HFFc6 (cell line): ENCODE data around the gene INHBB. TPM values are rescaled to one million over a fixed set of nuclear protein-coding genes. Genes with fewer than 3 reads are reported as not detected.

Source experiments
- DNase-seq: peaks from one replicate; pipeline ENCODE4 v3.0.0-alpha.2; 2018
- H3K27ac Mint-ChIP-seq: 2 replicates; pipeline ENCODE4 v1.8.0; 2020; ENCODE audit warnings: mild to moderate bottlenecking, mixed read lengths
- H3K27me3 Mint-ChIP-seq: 2 replicates; pipeline ENCODE4 v1.8.0; 2021; ENCODE audit warnings: mild to moderate bottlenecking, moderate library complexity, mixed read lengths; ENCODE audit not compliant: insufficient read depth
- H3K36me3 Mint-ChIP-seq: 2 replicates; pipeline ENCODE4 v1.8.0; 2021; ENCODE audit warnings: low read depth, mixed read lengths
- H3K4me1 Mint-ChIP-seq: 2 replicates; pipeline ENCODE4 v1.8.0; 2020; ENCODE audit warnings: low read depth, mixed read lengths
- H3K4me3 Mint-ChIP-seq: 2 replicates; pipeline ENCODE4 v1.8.0; 2020; ENCODE audit warnings: mild to moderate bottlenecking, moderate library complexity, mixed read lengths
- H3K9me3 Mint-ChIP-seq: 2 replicates; pipeline ENCODE4 v1.8.0; 2020; ENCODE audit warnings: mild to moderate bottlenecking, mixed read lengths
- CTCF ChIP-seq: fragments of 200-600 bp; sonication (generic); IDR thresholded peaks from 2 replicates; pipeline ENCODE4 v1.5.0; 2021; ENCODE audit warnings: antibody characterized with exemption, mild to moderate bottlenecking
- total RNA-seq, 6 experiments: library from RNA; stranded (reverse); fragmentation: NEBNext Ultra II Directional; extraction: Animal tissue kit (Norgen Biotek cat#: 25700); gene quantifications; 2 replicates in 1 of 6; 3 replicates in 5 of 6; pipeline ENCODE4 v1.2.3, GENCODE V29; 2021

INHBB gene
- total RNA-seq, 6 experiments from 2014 or later = 0.47 to 1.6 (median 1.1) TPM

- Mint-ChIP-seq H3K4me1 (peaks cover 33% of the 10 kb centered on the region), H3K4me3 (no peak overlapping the region), H3K9me3 (no peaks in the 10 kb centered on the region), H3K36me3 (peaks cover 32% of the 10 kb centered on the region), H3K27ac (no peak overlapping the region), H3K27me3 (peaks cover 4% of the 10 kb centered on the region; the same call in 1 of the 2 replicates)
- no peak for TF ChIP-seq CTCF
- no peak for DNase-seq
These were observed 44.7 kb upstream of the INHBB start for GRCh38 chr2:120301284-120301683.

GRCh38 chr2:120302301-120302700 is 43.6 kb upstream of the INHBB start:
- DNase-seq = no peak
- H3K27me3 Mint-ChIP-seq = peaks cover 4% of the 10 kb centered on the region; the same call in 1 of the 2 replicates
- H3K4me1 Mint-ChIP-seq = peaks cover 29% of the 10 kb centered on the region
- H3K4me3 Mint-ChIP-seq = no peak overlapping the region
- no peaks in the 10 kb centered on the region for H3K9me3 Mint-ChIP-seq
- TF ChIP-seq CTCF = no peak
- H3K27ac Mint-ChIP-seq = no peak overlapping the region
- peaks cover 26% of the 10 kb centered on the region for H3K36me3 Mint-ChIP-seq

- Mint-ChIP-seq H3K36me3 (peaks cover 17% of the 10 kb centered on the region), H3K4me3 (no peak overlapping the region), H3K27ac (no peak overlapping the region), H3K27me3 (peaks cover 4% of the 10 kb centered on the region; the same call in 1 of the 2 replicates), H3K4me1 (peaks cover 20% of the 10 kb centered on the region), H3K9me3 (no peaks in the 10 kb centered on the region)
- no peak for TF ChIP-seq CTCF
- no peak for DNase-seq
These were observed 42.8 kb upstream of the INHBB start for GRCh38 chr2:120303177-120303576.

- Mint-ChIP-seq H3K27ac (no peak overlapping the region), H3K27me3 (peaks cover 4% of the 10 kb centered on the region; the same call in 1 of the 2 replicates), H3K4me3 (no peak overlapping the region), H3K9me3 (no peaks in the 10 kb centered on the region), H3K4me1 (no peaks in the 10 kb centered on the region; the same call in 1 of the 2 replicates), H3K36me3 (peaks cover 3% of the 10 kb centered on the region)
- no peak for DNase-seq
- peak; percentile 51; the same call in 1 of the 2 replicates for TF ChIP-seq CTCF
These were observed 40.6 kb upstream of the INHBB start for GRCh38 chr2:120305296-120305695.

- no peak for TF ChIP-seq CTCF
- Mint-ChIP-seq H3K4me1 (no peaks in the 10 kb centered on the region), H3K27ac (no peak overlapping the region), H3K27me3 (peaks cover 4% of the 10 kb centered on the region; the same call in 1 of the 2 replicates), H3K36me3 (no peaks in the 10 kb centered on the region; the same call in 1 of the 2 replicates), H3K9me3 (no peaks in the 10 kb centered on the region), H3K4me3 (no peak overlapping the region)
- DNase-seq = no peak
These were observed 39.9 kb upstream of the INHBB start for GRCh38 chr2:120305937-120306490.
